IPS DF 4.7 (cell line): ENCODE data around the gene NT5C3B.
"Not testable (repeated sequence)": the region's sequence is repeated elsewhere in the genome, so short reads cannot be mapped to it uniquely, and the experiment has no call there.

Experiments used
- DNase-seq: peaks from one replicate; pipeline ENCODE4 v3.0.0-alpha.2; 2013; ENCODE audit warnings: low spot score; ENCODE audit errors: extremely low read depth

Gene NT5C3B

GRCh38 chr17:41840781-41841180 lies 4.7 kb upstream of the NT5C3B start:
- DNase-seq: not testable (repeated sequence)

DNA sequence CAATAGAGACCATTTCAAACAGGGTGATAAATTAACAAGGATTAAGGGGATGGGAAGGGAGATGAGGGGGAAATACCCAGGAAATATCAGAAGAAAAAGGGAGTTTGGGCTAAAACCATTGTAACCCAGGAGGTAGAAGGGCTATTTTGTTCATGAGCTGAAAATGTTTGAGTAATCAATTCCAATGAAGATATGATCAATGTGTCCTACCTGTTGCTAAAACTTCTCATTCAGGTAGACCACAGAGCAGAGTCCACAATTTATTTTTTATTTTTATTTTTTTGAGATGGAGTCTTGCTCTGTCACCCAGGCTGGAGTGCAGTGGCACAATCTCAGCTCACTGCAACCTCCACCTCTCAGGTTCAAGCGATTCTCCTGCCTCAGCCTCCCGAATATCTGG lies 3.4 kb upstream of the NT5C3B start:
- not testable (repeated sequence) for DNase-seq

DNA sequence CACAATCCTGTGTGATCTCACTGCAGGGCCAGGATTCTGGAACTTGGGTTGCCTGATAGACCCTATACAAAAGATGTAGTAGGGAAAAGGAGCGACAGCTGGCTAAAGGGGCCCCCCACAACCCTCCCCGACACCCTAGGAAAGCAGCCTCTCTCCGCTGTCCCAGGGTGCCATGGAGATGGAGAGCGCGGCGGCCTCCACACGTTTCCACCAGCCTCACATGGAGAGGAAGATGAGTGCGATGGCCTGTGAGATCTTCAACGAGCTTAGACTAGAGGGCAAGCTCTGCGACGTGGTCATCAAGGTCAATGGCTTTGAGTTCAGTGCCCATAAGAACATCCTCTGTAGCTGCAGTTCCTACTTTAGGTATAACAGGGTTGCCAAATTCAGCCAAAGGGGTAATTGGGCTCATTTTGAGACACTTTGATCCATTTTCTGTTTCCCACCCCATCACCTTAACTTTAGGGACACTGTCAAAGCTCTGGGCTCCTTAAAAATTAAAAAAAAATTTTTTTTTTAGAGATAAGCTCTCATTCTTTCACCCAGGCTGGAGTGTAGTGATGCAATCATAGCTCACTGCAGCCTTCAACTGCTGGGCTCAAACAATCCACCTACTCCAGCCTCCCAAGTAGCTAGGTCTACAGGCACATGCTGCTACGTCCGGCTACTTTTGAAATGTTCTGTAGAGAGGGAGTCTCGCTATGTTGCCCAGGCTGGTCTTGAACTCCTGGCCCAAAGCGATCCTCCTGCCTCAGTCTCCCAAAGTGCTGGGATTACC lies 1.9 kb upstream of the NT5C3B start, which contains the start of gene KLHL10:
Gene KLHL10 (plus strand): TSS at position 65 of the 778 bp plus-strand sequence. CDS start 108 bp downstream, at position 173.
- no peak for DNase-seq

- no peak for DNase-seq
These were observed 641 bp upstream of the NT5C3B start for GRCh38 chr17:41836550-41837196.

- no peak for DNase-seq
These were observed 725 bp downstream of the NT5C3B start for GRCh38 chr17:41835214-41835799.

GRCh38 chr17:41829961-41830360 lies 6.1 kb downstream of the NT5C3B start:
- not testable (repeated sequence) for DNase-seq

DNA sequence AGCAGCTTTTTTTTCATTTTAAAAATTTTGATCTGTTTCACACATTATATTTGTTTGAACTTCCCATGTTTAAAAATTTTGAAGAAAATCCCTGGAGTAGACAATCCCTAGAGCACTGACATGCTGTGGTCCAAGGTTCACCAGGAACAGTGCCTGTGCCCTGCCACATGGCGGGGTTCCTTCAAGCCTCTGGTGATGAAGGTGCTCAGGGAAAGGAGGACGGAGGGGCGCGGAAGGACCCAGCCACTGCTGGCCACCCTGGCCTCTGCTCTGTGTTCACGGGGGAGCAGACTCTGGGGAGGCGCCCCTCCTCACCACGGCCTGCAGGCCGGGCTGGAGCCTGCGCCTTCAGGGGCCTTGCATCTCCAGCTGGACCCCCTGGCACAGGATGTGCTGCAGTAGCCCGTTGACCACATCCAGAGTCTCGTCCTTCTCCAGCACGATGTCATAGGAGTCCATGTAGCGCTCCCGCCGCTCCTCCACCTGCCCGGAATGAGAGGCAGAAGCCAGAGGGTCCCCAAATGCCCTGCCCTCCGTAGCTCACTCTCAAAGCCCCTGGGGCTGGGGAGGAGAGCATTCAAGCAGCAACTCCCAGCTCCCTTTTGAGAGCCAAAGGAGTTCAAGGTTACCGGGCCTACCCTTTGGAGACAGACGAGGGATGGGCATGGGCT lies 10.7 kb downstream of the NT5C3B start:
- no peak for DNase-seq

- no peak for DNase-seq
These were observed 11.9 kb downstream of the NT5C3B start for GRCh38 chr17:41824086-41824485.

DNA sequence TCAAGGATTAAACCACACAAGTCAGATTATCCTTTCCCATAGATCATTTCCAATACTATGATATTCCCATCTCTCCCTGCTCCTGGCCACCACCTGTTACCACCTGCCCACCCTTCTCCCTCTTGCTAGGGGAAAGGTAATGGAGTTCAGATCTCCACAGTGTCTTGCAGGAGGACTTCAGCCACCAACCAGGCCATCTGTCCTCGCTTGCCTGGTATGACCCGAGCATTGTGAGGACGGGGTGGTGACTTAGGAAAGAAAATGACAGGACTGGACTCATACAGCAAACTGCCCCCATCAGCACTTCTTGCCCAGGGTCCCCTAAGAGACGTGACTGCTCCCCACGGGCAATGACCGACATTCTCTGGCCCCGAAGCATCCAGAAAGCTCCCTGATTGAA lies 12.5 kb downstream of the NT5C3B start:
- no peak for DNase-seq

DNA sequence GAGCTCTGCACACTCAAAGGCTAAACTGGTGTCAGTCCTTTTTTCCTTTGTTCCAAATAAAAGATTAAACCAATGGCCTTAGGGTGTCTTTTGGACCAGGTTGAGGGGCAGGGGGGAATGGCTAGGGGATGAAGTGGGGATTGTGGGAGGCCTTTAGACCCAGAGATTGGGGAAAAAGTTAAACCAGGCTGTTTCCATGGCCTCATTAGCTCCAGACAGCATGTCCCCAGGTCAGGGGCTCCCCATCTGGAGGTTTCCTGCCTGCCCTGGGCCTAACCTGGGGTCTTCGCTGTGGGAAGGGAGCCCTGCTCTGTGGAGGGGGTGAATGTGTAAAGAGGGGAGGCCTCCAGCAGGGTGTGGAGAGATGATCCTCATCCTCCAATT lies 12.9 kb downstream of the NT5C3B start:
- no peak for DNase-seq

DNA sequence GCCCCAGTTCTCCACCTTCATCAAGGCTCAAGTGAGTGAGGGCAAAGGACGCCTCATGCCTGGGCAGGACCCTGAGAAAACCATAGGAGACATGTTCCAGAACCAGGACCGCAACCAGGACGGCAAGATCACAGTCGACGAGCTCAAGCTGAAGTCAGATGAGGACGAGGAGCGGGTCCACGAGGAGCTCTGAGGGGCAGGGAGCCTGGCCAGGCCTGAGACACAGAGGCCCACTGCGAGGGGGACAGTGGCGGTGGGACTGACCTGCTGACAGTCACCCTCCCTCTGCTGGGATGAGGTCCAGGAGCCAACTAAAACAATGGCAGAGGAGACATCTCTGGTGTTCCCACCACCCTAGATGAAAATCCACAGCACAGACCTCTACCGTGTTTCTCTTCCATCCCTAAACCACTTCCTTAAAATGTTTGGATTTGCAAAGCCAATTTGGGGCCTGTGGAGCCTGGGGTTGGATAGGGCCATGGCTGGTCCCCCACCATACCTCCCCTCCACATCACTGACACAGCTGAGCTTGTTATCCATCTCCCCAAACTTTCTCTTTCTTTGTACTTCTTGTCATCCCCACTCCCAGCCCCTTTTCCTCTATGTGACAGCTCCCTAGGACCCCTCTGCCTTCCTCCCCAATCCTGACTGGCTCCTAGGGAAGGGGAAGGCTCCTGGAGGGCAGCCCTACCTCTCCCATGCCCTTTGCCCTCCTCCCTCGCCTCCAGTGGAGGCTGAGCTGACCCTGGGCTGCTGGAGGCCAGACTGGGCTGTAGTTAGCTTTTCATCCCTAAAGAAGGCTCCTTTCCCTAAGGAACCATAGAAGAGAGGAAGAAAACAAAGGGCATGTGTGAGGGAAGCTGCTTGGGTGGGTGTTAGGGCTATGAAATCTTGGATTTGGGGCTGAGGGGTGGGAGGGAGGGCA lies 13.6 kb downstream of the NT5C3B start:
- DNase-seq: no peak

DNA sequence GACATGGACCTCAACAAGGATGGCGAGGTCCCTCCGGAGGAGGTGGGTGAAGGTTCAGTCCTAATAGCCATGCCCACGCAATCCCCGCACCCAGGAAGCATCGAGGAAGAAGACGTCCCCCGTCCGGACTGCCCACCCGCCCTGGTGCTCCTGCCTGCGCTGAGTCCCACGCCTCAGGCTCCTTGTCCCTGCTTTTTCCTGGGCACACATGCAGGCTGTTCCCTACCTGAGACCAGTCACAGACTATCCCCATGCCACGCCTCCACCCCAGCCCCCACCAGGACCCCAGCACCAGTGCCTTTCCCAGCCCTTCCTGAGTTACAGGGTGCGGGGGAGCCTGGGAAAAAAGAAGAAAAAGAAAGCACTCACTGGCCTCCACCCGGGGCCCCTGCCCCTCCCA lies 14.3 kb downstream of the NT5C3B start:
- no peak for DNase-seq

- no peak for DNase-seq
These were observed 18.0 kb downstream of the NT5C3B start for GRCh38 chr17:41818024-41818423.

GRCh38 chr17:41816637-41817320 lies 19.3 kb downstream of the NT5C3B start:
- DNase-seq: no peak

DNA sequence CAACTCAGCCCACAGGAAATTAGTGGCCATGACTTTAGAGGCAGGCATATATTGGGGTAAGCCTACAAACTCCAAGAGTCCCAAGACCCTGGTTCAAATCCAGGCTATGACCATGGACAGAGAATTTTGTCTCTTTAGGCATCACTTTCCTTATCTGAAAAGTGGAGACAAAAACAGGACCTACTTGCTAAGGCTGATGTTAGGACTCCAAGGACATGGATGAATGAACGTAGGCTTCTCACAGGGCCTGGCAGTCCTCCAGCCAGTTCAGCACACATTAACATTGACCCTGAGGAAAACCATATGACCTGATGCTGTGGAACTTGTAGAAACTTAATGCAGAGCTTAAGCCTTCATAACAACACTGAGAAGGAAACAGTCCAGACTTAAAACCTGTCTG lies 21.8 kb downstream of the NT5C3B start:
- DNase-seq: no peak

DNA sequence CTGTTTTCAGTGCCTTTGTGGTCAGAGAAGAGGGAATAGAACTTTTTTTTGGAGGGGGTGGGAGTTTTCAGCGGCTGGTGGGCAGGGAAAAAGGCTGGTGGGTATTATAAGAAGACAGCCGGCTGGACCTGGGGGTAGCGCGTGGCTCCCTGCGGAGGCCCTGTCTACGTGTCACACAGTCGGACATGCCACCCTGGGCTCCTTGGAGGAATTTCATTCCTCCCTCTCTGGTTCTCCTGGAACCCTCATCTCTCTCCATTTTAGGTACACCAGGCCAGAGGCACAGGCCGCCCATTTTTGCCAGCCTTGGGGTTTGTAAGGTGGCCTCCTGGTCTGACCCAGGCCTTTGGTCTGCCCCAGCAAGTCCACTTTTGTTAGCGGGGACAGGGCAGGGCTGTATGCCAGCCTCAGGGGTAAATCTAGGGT lies 22.3 kb downstream of the NT5C3B start:
- DNase-seq: no peak

- DNase-seq: no peak
These were observed 22.8 kb downstream of the NT5C3B start for GRCh38 chr17:41813152-41813680.

GRCh38 chr17:41812381-41813151 lies 23.5 kb downstream of the NT5C3B start, which contains the start of gene FKBP10:
TSS of gene FKBP10 (plus strand) at chr17:41813004. CDS start at chr17:41813035, 31 bp downstream.
- DNase-seq: no peak
